AML-193 (cell line): ENCODE measurements around the gene NEK4.
A peak's percentile ranks its signal among the peaks of the same experiment; 100 is the strongest.
"Not testable (repeated sequence)": the region's sequence is repeated elsewhere in the genome, so short reads cannot be mapped to it uniquely, and the experiment has no call there.

Experiments used
- DNase-seq, 2 experiments: peaks; one replicate each; lab custom pipeline; 2025; lab: John Stamatoyannopoulos, UW

NEK4 gene

GRCh38 chr3:52777959-52778805 lies 7.4 kb upstream of the NEK4 start:
- no peak for DNase-seq

DNA sequence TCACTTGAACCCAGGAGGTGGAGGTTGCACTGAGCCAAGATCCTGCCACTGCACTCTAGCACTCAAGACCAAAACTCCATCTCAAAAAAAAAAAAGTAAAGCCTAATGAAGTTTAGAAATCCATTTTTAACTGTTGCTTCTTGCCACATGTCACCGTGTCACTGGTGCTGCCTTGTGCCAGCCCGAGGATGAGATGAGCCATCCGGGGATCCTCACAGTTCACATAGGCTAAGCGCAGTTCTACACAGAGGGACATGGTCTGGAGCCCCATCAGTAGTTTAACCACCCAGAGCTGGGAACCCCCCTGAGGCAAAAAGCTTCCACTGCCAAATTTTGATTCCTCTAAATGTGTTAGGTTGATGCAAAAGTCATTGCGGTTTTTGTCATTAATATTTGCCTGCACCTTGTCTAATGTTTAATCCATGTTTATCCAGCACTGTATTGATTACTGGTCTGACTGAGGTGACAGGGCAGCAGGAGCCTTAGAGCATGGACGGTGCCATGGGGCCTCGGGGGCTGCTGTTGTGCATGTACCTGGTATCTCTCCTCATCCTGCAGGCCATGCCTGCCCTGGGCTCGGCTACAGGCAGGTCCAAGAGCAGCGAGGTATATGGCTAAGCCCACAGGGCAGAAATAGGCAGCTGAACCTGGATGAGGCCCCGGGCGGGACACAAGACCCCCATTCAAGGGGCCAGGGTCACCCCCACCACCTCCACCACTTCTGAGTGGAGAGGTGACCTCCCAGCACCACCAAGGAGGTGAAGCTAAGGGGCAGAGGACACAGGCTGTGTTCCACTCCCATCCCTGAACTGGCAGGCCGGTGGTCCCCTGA lies 6.6 kb upstream of the NEK4 start, which contains the start of gene ITIH1:
Gene ITIH1, plus strand, starts transcription at position 473 of the 832 bp plus-strand sequence. Its CDS starts 17 bp downstream, at position 490.
- no peak for DNase-seq

GRCh38 chr3:52776486-52776885 lies 5.7 kb upstream of the NEK4 start:
- DNase-seq: not testable (repeated sequence)

GRCh38 chr3:52775877-52776276 lies 5.1 kb upstream of the NEK4 start:
- no peak for DNase-seq

DNA sequence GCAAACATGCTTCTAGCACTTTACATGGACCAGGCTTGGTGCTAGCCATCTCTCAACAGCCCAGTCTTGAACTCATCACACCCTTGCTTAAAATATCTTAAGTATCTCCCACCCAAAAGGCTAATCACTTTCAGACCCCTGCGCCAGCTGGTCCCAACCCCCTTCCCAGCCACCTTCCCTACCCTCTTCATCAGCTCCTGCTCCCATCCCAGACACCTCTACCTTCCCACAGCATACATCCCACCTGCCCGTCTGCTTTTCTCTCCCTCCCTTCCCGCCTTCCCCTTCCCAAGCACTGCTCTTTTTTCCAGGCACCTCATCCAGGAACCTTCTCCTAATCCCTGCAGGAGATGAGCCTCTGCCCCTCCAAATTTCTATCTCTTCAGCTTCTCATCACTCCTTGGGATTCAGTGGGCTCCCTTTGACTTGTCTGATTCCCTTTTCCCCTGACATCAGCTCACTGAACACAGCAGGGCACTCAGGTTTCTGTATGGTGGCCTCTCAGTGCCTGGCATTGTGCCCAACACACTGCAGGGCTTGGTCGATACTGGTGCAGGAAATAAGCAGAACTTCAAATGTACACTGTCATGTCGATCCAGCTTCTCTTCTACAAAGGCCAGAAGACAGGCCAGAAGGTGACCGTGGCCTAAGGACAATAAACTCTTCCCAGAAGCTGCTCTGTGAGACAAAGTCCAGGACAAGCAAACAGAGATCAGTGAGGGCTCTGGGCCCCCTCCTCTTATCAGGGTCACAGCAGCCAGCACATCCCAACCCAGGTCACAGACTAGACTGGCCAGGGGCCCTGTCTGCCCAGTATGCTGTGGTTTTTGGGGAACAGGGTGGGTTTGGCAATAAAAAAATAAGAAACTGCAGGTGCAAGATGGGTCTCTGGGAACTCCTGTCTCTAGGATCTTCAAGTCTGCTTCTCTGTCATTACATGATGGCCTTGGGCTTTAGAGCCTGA lies 4.4 kb upstream of the NEK4 start:
- DNase-seq: no peak

DNA sequence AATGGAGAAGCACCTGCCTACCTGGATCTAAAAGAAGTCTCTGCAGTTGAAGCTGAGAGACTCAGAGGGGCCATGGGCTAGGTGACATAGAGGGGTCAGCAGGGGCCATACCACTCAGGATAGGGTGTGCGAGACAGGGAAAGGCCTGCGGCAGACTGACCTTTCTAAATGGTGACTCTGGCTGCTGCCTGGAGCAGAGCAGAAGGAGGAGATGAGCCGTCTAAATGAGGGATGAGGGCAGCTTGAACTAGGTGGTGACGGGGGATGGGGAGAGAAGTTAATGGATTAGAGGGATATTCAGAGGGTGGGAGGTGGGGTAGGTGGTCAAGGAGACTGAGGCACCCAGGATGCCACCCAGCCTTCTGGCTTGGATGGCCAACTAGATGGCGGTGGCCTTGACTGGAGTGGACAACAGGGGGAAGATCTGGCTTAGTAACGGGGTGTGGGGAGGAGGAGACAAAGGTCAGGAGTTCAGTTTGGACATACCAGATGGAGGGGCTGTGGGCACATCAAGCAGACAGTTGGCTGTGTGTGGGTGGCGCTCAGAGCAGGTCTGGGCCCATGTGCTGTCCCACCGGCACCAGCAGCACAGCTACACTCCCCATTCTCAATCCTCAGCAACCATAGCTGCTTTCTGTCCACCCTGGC lies 3.5 kb upstream of the NEK4 start:
- DNase-seq: no peak

DNA sequence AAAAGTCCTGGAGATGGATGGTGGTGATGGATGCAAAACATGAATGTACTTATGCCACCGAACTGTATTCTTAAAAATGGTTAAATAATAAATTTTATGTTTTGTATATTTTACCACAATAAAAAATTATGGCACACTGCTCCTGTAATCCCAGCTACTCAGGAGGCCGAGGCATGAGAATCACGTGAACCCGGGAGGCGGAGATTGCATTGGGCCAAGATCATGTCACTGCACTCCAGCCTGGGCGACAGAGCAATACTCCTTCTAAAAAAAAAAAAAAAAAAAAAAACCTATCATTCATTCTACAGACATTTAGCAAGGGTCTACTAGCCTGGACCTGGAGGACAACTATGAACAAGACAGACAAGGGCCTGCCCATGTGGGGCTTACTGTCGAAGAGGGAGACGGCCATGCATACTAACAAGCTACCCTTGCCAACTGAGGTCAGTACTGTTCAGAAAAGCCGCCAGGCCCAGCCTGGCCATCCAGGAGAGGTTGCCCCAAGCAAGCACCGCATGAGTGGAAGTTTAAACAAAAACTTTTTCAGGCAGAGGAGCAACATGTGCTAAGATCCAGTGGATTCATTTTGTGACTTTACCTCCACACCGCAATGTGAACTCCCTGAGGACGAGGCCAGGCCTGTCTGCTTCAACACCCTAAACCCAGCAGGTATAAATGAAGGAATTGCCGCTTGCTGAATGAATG lies 2.8 kb upstream of the NEK4 start:
- DNase-seq: no peak

- DNase-seq: no peak
These were observed 962 bp upstream of the NEK4 start for GRCh38 chr3:52771702-52772101.

GRCh38 chr3:52771334-52771681 lies 568 bp upstream of the NEK4 start:
- no peak for DNase-seq

DNA sequence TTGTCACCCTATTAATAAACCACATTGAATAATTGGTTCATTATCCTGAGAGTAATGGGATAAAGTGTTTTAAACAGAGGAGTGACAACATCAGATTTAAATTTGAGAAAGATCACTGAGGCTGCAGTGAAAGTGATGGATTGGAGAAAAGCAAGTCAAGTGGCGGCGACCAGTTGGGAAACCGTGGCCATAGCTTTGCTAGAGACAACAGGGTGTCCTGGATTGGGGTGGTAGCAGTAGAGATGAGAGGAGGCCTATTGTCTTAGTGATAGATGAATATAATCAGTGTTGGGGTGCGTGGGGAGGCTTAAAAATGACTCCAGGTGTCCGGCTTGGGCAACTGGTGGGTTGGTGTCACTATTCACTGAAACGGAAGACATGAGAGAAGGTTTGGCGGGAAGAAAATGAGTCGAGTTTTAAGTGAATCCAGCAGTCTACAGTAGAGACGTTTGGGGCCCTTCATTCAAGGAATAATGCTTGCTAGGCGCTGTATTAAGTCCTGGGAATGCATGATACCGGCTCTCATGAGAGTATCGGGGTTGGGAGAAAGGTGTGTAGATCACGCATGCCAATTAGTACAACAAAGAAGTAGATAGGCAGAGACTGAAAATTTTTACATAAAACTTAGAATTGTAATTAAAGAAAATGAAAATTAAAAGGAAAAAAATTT lies 819 bp downstream of the NEK4 start:
- peak; percentile 33 to 41 for DNase-seq

- DNase-seq: no peak
These were observed 7.3 kb downstream of the NEK4 start for GRCh38 chr3:52763466-52763865.

- no peak for DNase-seq
These were observed 14.6 kb downstream of the NEK4 start for GRCh38 chr3:52756141-52756540.

DNA sequence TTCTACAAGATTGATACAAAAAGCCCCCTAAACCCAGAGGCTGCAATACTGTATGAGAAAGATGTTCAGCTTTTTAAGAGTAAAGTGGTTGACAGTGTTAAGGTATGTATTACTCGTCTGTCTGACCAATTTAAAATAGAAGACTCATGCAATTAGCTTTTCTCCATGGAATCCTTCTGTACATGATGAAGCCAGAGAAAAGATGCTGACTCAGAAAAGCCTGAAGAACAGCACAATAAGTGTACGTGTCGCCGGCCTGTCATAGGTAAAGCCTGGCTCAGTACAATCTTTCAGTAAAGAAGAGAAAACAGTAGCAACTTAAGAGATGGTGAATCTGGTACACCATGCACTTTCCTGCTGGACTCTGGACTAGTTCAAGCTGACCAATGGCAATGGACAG lies 16.4 kb downstream of the NEK4 start:
- DNase-seq: no peak

- peak in 1 of 2 experiments; percentile 31 for DNase-seq
These were observed 18.6 kb downstream of the NEK4 start for GRCh38 chr3:52752045-52752660.

DNA sequence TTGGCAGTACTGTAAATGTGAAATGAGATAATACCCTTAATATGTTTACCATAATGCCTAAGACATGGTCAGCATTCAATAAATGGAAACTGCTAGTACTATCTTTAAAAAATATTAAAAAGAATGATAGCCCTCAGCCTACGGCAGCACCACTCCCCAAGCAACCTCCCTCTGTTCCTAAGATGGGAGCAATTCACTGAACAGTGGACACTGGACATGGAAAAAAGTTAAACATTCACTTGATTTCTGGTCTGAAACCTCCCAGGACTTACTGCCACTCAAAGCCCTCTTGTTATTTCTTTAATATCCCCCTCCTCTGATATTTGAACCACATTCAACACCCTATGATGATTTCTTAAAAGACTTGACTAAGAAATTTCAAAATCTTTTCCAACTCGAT lies 27.0 kb downstream of the NEK4 start:
- DNase-seq: no peak

DNA sequence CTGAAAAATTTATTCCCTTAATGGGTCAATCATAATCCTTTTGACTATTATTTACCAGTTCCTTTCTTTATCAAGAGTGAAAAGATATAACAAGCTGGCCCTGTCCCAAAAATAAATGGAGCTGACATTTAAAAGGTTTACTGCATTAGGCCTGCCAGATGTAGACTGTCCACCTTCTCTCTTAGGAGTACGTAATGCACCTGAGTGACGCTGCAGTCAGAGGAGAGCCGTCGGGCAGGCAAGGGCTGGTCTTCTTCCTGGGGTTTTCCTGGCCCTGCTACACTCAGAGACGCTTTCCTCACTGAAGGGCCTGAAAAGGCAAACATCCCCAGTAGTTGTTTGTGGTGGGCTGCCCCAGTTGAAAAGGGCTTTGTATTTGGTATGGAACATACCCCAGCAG lies 27.6 kb downstream of the NEK4 start:
- no peak for DNase-seq

DNA sequence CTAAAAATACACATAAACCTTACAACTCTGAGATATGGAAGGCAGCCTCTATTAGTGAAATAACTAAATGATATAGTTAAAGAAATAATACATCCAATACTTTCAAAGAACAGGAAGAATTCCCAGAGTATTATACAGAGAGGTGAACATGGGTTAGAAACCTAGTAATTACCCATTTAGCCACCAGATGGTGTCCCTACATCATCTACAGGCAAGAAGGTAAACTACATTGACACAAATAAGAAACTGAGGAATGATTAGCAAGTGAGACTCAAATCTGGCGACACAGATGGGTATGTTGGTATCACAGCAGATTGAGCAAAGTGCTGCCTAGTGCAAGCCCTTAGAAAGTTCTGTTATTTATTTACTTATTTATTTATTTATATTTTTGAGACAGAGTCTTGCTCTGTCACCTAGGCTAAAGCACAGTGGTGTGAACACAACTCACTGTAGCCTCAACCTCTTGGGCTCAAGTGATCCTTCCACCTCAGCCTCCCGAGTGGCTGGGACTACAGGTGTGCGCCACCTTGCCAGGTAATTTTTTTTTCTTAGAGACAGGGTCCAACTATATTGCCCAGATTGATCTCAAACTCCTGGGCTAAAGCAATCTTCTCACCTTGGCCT lies 28.2 kb downstream of the NEK4 start:
- DNase-seq: peak; percentile 46 to 54

GRCh38 chr3:52739730-52740129 lies 31.0 kb downstream of the NEK4 start:
- DNase-seq: no peak

GRCh38 chr3:52733256-52733891 lies 37.4 kb downstream of the NEK4 start:
- no peak for DNase-seq
